ENCODE measurements around the gene ONECUT2. TPM values are rescaled to one million over a fixed set of nuclear protein-coding genes. Genes with fewer than 3 reads are reported as not detected.

The ONECUT2 gene
- total RNA-seq, 1 donor from 2014 or later, result 0.05 TPM

- no peak overlapping the region for H3K4me3 Mint-ChIP-seq (ENCODE audit: unreplicated experiment)
- H3K4me1 Mint-ChIP-seq (ENCODE audit: unreplicated experiment), result no peaks in the 10 kb centered on the region
Observed at GRCh38 chr18:57404345-57404744, 30.8 kb upstream of the ONECUT2 start.

GRCh38 chr18:57409650-57410049 lies 25.5 kb upstream of the ONECUT2 start:
- H3K9me3 Mint-ChIP-seq (ENCODE audit: unreplicated experiment), result peaks cover 4% of the 10 kb centered on the region
- no peak overlapping the region for H3K27ac Mint-ChIP-seq (ENCODE audit: unreplicated experiment)
- H3K4me3 Mint-ChIP-seq (ENCODE audit: unreplicated experiment), result no peak overlapping the region
- no peaks in the 10 kb centered on the region for H3K4me1 Mint-ChIP-seq (ENCODE audit: unreplicated experiment)
- H3K36me3 Mint-ChIP-seq (ENCODE audit: unreplicated experiment), result no peaks in the 10 kb centered on the region
- DNase-seq (ENCODE audit: extremely low spot score, unreplicated experiment), result no peak
- H3K27me3 Mint-ChIP-seq (ENCODE audit: unreplicated experiment), result peaks cover 30% of the 10 kb centered on the region
- TF ChIP-seq CTCF (IDR thresholded peaks at IDR 0.05), result no peak

More at GRCh38 chr18:57404345-57404744, 30.8 kb upstream of the ONECUT2 start:
- Mint-ChIP-seq H3K27me3 (ENCODE audit: unreplicated experiment) (peaks cover 5% of the 10 kb centered on the region), H3K9me3 (ENCODE audit: unreplicated experiment) (peaks cover under 1% of the 10 kb centered on the region), H3K27ac (ENCODE audit: unreplicated experiment) (no peak overlapping the region), H3K36me3 (ENCODE audit: unreplicated experiment) (no peaks in the 10 kb centered on the region)
- no peak for TF ChIP-seq CTCF (IDR thresholded peaks at IDR 0.05)
- no peak for DNase-seq (ENCODE audit: extremely low spot score, unreplicated experiment)

GRCh38 chr18:57410749-57411148 lies 24.4 kb upstream of the ONECUT2 start:
- Mint-ChIP-seq H3K4me1 (ENCODE audit: unreplicated experiment) (no peaks in the 10 kb centered on the region), H3K36me3 (ENCODE audit: unreplicated experiment) (no peaks in the 10 kb centered on the region), H3K4me3 (ENCODE audit: unreplicated experiment) (no peak overlapping the region), H3K27ac (ENCODE audit: unreplicated experiment) (no peak overlapping the region), H3K27me3 (ENCODE audit: unreplicated experiment) (peaks cover 36% of the 10 kb centered on the region), H3K9me3 (ENCODE audit: unreplicated experiment) (peaks cover 4% of the 10 kb centered on the region)
- TF ChIP-seq CTCF (IDR thresholded peaks at IDR 0.05), result no peak
- no peak for DNase-seq (ENCODE audit: extremely low spot score, unreplicated experiment)

GRCh38 chr18:57416542-57416941 lies 18.6 kb upstream of the ONECUT2 start:
- no peak for DNase-seq (ENCODE audit: extremely low spot score, unreplicated experiment)
- no peaks in the 10 kb centered on the region for H3K4me1 Mint-ChIP-seq (ENCODE audit: unreplicated experiment)
- peaks cover 2% of the 10 kb centered on the region for H3K36me3 Mint-ChIP-seq (ENCODE audit: unreplicated experiment)
- H3K27ac Mint-ChIP-seq (ENCODE audit: unreplicated experiment), result no peak overlapping the region
- peaks cover 40% of the 10 kb centered on the region for H3K27me3 Mint-ChIP-seq (ENCODE audit: unreplicated experiment)
- TF ChIP-seq CTCF (IDR thresholded peaks at IDR 0.05), result no peak
- H3K9me3 Mint-ChIP-seq (ENCODE audit: unreplicated experiment), result peaks cover 9% of the 10 kb centered on the region
- no peak overlapping the region for H3K4me3 Mint-ChIP-seq (ENCODE audit: unreplicated experiment)

- H3K9me3 Mint-ChIP-seq (ENCODE audit: unreplicated experiment), result peaks cover 13% of the 10 kb centered on the region
- peaks cover 2% of the 10 kb centered on the region for H3K36me3 Mint-ChIP-seq (ENCODE audit: unreplicated experiment)
- no peak for TF ChIP-seq CTCF (IDR thresholded peaks at IDR 0.05)
- no peaks in the 10 kb centered on the region for H3K4me1 Mint-ChIP-seq (ENCODE audit: unreplicated experiment)
- H3K27me3 Mint-ChIP-seq (ENCODE audit: unreplicated experiment), result peaks cover 58% of the 10 kb centered on the region
- no peak for DNase-seq (ENCODE audit: extremely low spot score, unreplicated experiment)
- no peak overlapping the region for H3K27ac Mint-ChIP-seq (ENCODE audit: unreplicated experiment)
- H3K4me3 Mint-ChIP-seq (ENCODE audit: unreplicated experiment), result no peak overlapping the region
Observed at GRCh38 chr18:57422313-57422872, 12.8 kb upstream of the ONECUT2 start.

All from osteocyte (in vitro differentiated cells).